GM15510 (cell line): ENCODE measurements around the gene IFT122.

Experiments
- POLR2A ChIP-seq: IDR thresholded peaks from 3 replicates; pipeline ENCODE4 v1.6.1; 2011; ENCODE audit warnings: borderline replicate concordance; ENCODE audit not compliant: insufficient read length; ENCODE audit errors: extremely low read depth

The IFT122 gene

GRCh38 chr3:129534428-129535027 is 94.5 kb downstream of the IFT122 start:
- TF ChIP-seq POLR2A: no peak

GRCh38 chr3:129535075-129535474 is 95.1 kb downstream of the IFT122 start:
- TF ChIP-seq POLR2A: no peak

- TF ChIP-seq POLR2A: no peak
Measured at GRCh38 chr3:129536374-129536667, 96.3 kb downstream of the IFT122 start.

GRCh38 chr3:129536804-129537203 is 96.8 kb downstream of the IFT122 start:
- no peak for TF ChIP-seq POLR2A

GRCh38 chr3:129539206-129539605 is 99.2 kb downstream of the IFT122 start:
- TF ChIP-seq POLR2A: no peak

GRCh38 chr3:129540776-129541516 is 100.9 kb downstream of the IFT122 start:
- TF ChIP-seq POLR2A: no peak

- no peak for TF ChIP-seq POLR2A
Measured at GRCh38 chr3:129542747-129543146, 102.7 kb downstream of the IFT122 start.

- TF ChIP-seq POLR2A: no peak
Measured at GRCh38 chr3:129543156-129543790, 103.2 kb downstream of the IFT122 start, which contains the start of gene H1-8. Gene H1-8 (plus strand): TSS chr3:129543175. CDS start chr3:129543219, 44 bp downstream.

GRCh38 chr3:129543999-129544398 is 104.0 kb downstream of the IFT122 start:
- TF ChIP-seq POLR2A: no peak

GRCh38 chr3:129547241-129547640 is 107.2 kb downstream of the IFT122 start:
- TF ChIP-seq POLR2A: no peak

- no peak for TF ChIP-seq POLR2A
Measured at GRCh38 chr3:129548104-129548965, 108.3 kb downstream of the IFT122 start.

GRCh38 chr3:129549006-129549800 is 109.2 kb downstream of the IFT122 start:
- TF ChIP-seq POLR2A: no peak

GRCh38 chr3:129549805-129550204 is 109.8 kb downstream of the IFT122 start:
- no peak for TF ChIP-seq POLR2A
